Measurements from ENCODE around the gene FBN1.

The FBN1 gene

DNA sequence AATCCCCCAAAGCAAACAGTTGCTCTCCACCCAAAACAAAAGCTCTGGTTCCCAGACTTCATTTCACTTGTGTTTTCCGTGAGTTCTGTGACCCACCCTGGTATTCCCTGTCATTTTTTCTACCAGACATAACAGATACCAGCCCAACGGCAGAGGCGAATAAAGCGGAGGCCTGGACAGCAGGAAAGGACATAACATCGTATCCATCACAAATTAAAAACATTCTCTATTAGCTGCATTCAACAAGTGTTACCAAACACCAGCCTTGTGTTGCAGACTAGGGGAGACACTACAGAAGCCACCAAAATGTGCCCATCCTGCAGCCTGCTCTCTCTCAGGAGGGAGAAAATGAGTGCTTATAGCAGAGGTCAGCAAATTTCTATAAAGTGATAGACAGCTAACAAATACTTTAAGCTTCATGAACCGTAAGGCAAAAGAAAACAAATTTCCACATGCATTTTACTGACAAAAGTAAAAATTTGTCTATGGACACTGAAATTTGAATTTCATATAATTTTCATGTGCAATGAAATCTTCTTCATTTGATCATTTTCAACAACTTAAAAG lies 7.1 kb upstream of the FBN1 start:
- DNase-seq (ENCODE audit: low read depth in 2 of 2, low spot score in 1 of 2) = no peak

DNA sequence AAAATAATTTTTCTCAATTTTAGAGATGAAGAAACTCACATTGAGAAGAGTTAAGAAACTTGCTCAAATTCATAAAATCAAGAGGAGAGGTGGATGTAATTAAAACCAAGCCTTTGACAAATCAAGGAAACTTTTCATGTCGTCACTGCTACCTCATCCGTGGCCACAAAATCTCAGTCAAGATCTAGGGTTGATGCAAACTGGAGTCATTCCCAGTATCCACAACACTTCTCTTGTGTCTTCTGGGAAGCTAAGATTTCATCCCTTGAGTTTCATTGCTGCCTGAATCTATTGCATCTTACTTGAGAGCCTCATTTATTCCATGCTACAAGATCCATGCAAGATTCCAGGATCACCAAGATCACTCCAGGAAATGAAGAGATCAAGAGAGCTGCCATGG lies 5.4 kb upstream of the FBN1 start:
- DNase-seq (ENCODE audit: low read depth in 2 of 2, low spot score in 1 of 2) = no peak

DNA sequence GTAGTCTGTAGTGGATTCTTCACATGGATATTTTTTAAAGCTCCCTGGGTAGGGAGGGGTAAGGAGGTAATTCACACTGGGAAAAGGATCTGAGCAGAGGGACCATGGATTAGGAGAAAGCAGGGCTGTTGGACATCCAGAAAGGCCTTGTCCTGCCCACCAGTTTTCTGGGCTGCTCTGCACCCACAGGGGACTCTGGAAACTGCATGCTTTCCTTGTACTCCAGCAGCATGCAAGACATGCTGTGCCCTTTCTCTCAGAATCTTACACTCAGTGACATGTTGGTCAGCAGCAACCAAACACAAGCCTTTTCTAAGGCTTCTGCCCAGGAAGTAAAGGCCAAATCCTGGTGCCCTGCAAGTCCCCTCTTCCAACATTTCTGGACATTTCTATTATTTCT lies 2.5 kb upstream of the FBN1 start:
- no peak for DNase-seq (ENCODE audit: low read depth in 2 of 2, low spot score in 1 of 2)

DNA sequence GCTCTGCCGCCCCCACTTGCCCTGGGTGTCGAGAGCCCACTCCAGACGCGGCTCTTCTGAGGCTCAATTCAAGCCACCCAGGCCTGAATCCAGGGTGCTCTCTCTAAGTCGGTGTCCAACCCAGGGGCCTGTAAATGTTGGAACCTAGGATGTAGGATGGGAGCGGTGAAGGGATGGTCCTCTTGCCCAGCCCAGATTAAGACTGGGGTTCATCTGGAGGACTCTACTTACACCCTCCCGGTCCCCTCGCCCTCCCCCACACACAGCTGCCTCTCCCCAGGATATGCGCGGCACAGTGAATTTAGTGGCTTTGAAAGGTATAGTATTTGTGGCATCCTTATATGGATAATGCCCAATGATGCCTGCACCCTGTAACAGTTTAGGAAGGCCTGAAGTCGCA lies 822 bp upstream of the FBN1 start:
- no peak for DNase-seq (ENCODE audit: low read depth in 2 of 2, low spot score in 1 of 2)

DNA sequence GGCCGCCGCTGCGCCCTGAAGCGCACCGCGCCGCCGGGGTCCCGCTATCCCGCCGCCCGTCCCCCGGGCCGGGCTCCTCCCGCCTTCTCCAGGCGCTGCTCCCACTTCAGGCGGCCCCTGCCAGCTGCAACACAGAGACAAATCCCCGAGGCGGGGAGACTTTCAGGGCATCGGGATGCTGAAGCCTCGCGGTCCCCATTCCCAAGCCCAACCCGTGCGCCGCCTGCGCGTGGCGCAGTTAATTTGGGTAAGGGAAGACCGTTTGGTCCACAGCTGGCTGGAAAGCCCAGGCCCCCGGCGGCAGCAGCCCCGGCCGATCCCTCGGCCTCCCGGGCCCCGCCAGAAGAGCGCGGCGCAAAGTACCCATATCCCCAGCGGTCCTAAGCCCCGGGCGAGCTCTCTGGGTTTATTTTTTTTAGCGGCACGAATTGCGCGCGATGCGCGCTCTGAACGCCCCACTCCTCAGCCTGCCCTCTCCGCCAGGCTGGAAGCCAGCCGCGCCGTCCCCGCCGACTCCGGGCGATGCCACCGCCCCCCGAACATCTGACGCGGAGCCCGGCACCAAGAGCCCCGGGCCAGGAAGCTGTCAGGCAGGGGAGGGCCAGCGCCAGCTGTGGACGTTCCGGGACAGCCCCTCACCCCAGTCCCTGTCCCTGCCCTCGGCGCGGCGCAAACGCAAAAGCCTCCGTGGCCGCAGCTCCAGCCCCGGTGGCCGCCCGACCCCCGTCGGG lies 517 bp downstream of the FBN1 start:
- no peak for DNase-seq (ENCODE audit: low read depth in 2 of 2, low spot score in 1 of 2)

DNA sequence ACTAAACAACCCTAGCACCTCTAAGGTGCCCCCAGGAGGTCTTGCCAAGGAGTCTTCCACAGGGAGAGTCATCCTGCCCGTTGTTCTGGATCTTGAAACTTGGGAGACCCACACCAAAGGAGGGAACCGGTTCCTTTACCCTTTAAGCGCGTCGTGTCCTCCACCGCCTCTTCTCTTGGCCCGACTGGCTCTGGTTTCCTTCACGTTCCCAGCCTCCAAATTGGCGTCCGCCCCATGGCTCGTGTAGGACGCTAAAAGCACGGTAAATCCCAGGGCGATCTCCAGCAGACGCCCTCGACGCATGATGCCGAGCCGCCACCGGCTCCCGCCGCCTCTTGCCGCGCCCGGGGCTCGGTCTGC lies 1.1 kb downstream of the FBN1 start:
- no peak for DNase-seq (ENCODE audit: low read depth in 2 of 2, low spot score in 1 of 2)

DNA sequence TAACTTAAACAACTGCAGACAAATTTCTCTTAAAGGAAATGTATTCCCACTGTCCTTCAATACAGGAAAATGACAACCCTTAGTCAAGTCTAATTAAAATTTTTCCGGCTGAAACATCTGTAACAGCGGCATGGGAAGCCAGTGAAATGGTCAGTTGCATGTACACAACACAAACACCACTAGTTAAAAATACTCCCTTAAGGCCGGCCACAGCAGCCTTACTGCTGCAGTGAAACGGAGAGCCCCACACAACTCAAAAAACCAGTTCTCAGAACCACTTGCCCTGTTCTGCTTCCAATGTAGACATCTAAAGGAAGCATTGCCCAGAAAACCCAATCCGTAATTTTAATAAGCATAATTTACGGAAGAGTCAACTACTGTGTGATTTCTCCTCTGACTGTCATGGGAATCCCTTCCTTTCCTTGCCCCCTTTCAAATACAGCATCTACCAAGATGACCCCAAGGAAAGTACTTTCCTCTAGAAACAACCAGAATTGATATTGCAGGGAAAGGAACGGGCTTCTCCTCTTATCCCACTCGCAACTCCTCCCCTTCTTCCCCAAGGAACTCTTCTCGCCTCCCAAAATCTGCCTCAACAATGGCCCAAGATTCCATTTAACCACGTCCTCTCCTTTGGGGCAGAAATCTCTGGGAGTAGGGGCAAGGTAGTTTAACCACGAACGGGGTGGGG lies 1.6 kb downstream of the FBN1 start:
- DNase-seq (ENCODE audit: low read depth in 2 of 2, low spot score in 1 of 2) = no peak

DNA sequence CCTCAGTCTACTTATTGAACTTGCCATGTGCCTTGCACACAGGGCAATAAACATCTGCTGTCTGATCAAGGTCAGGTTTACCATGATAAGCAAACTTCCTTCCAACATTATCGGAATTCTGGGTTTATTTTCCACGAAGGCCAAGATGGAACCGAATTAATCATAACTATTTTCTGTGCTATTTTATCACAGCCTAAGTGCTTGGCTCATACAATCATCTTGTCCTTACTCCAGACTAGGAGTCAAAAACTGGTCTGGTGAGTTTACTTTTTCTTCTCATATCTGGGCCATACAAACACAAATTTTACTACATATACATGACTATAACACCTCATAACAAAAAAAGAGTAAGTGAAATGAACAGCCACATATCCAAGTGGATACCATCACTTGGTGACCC lies 2.3 kb downstream of the FBN1 start:
- DNase-seq (ENCODE audit: low read depth in 2 of 2, low spot score in 1 of 2) = no peak

DNA sequence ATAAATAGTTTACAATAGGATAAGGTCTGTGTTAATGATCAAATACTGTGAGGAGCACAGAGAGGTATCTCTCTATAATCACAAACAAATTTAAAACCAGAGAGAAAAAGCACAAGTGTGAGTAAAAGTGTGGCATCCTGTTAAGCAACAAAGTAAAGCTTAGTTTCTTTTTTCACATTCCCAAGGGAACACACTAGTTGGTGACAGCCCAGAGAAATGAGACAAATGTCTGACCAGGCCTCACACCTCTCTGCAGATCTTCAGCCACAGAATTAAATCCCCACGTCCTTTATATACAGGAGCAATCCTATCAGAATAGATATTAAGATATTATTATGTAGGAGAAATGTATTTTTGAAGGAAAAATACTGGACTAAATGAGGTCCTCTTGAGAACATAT lies 2.7 kb downstream of the FBN1 start:
- DNase-seq (ENCODE audit: low read depth in 2 of 2, low spot score in 1 of 2) = no peak

DNA sequence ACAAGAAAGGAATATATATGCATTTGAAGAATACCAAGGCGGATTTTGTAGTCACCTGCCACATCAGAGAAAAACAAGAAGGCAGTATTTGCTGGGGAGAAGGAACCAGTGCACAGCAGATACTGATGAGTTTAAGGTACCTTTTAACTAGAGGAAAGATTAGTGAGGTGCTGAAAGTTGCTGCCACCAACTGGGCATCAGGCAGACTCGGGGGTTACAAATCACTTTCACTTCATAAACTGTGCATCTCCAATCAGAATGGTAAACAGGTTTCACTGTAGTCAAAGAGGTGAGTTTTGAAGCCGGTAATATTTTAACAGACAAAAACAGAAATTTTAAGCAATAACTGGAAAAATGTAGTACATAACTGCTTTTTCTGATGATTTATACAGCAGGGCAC lies 4.1 kb downstream of the FBN1 start:
- no peak for DNase-seq (ENCODE audit: low read depth in 2 of 2, low spot score in 1 of 2)

DNA sequence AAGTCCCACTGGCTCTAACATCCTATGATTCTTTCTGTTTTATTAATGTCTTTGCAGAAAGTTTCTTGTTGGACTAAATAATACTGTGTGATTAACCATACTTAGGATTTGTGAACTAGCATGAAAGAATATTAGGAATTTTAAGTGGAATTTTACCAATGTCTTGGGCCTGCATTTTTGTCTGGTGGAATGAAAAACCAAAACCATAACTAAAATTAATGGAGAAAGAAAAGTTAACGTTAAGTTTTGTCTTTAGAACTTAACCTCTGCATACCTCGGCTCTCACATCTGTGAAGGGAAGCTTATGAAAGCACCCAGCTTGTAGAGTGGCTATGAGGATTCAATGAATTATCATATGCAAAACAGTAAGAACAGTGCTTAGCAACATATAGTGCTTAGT lies 6.5 kb downstream of the FBN1 start:
- no peak for DNase-seq (ENCODE audit: low read depth in 2 of 2, low spot score in 1 of 2)

DNA sequence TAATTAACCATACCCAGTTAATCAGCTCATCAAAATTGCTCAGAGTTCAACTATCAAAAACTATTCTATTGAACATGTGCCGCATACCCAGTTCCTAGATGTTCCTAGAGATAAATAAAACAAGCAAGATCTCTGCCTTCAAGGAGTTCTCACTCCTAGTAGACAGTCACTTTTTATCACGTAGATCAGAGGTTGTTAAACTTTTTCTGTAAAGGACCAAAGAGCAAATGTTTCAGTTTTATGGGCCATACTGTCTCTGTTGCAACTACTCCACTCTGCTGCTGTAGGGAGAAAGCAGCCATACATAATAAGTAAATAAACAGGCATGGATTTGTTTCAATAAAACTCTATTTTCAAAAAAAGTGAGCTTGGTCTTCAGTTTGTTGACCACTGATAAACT lies 7.9 kb downstream of the FBN1 start:
- DNase-seq (ENCODE audit: low read depth in 2 of 2, low spot score in 1 of 2) = no peak

DNA sequence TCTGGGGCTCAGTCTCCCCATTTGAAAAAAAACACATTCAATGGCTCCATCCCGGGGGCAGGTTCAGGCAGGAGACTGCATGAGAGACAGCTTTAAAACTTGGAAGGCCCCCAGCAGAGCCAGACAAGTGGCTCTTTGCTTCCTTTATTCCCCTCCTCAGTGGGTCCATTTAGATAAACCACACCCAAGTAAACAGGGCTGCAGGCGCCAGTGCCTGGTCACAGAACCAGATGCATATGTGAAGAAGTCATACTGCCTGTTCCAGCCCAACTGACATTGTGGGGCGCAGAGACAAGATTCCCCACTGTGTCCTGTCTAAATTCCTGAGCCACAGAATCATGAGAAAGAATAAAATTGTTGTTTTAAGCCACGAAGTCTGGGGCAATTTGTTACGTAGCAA lies 9.0 kb downstream of the FBN1 start:
- DNase-seq (ENCODE audit: low read depth in 2 of 2, low spot score in 1 of 2) = no peak

DNA sequence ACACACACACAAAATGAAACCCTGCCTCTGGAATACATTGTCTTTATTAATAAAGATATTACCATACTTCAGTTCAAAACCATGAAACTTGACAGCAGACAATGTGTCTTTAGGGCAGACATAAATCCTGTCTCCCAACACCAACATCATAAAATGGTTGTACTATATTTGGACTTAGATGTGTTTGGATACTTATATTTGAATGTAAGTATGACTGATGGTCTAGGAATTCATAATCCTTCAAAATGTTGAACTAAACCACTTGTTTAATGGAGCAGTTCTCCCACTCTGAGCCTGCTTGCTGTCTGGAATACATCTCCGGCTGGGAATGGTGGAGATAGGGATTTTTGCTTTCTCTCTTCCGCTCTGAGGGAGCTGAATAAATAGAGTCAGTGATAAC lies 10.6 kb downstream of the FBN1 start:
- no peak for DNase-seq (ENCODE audit: low read depth in 2 of 2, low spot score in 1 of 2)

DNA sequence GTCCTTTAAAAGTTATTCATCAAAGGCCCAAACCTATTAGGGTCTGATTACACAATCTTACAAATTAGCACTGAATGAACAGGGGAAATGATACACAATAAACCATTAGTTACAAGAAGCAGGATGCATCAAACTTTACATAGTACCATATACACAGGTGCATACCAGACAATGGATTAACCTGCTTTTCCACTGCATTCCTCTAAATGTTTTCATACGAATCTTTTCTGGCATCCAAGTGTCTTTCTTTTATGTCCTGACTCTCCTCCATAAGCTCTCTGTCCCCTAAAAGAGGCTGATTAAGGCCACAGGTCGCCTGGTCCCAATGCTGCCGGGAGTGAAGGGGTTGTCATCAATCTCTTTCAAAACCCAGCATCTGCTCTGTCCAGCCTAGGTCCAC lies 11.4 kb downstream of the FBN1 start:
- no peak for DNase-seq (ENCODE audit: low read depth in 2 of 2, low spot score in 1 of 2)

DNA sequence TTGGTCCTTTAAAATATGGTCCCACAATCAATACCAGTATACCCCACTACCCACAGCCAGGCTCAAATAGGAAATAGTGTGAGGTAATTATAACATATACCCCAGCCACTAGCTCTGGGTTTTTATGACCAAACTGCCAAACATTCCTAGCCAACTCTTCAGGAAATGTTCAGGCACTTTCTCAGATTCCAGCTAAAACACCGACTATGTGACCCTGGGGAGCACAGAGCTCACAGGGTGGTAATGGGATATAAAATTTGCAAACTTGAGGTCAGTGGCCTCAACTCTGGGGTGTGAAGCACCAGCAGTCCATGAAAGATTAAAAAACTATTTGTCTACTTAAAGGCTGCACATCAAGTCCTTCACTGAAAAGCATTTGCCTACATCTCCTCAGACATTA lies 12.9 kb downstream of the FBN1 start:
- no peak for DNase-seq (ENCODE audit: low read depth in 2 of 2, low spot score in 1 of 2)

DNA sequence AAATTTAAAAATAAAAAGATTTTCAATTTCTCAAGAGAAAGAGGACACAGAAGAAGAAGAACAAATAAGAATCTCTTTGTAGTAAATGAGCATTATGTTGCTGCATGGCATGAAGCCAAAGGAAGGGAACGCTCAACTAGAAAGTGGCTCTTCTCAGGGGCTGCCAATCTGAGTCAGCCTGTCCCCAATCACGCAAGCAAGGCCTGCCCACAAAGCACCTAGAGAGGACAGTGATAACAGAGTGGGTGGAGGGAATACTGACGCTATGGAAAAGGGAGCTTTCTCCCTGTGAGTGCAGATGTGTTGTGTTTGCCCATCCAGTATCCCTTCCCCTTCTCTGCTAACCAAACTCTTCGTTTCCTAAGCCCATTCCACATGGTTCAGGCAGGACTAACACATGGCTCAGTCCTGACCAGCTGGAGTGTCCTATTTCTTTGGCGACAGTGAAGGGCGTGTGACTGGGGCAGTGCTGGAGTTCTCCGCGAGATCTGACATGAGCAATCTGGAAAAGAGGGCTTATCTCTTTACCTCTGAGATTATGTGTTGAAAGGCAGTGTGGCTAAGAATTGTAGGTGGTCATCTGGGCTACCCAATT lies 14.2 kb downstream of the FBN1 start:
- DNase-seq (ENCODE audit: low read depth in 2 of 2, low spot score in 1 of 2) = no peak

DNA sequence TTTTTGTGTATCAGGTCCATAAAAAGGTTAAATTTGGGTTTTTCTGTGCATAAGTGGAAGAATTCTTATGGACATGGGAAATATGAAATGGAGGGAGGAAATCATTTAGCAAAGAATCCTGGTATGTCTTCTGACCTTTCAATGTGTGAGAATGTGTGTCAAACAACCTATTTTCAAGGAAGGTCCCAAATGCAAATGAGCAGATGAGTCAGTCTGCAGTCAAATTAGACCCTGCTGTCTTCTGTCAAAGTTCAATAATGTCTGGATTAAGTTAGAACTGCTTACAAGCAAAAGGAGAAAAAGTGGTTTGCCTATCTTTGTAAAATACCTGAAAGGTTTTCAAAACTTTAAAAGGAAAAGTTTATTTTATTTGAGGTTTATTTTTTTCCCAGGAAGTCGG lies 15.3 kb downstream of the FBN1 start:
- no peak for DNase-seq (ENCODE audit: low read depth in 2 of 2, low spot score in 1 of 2)

DNA sequence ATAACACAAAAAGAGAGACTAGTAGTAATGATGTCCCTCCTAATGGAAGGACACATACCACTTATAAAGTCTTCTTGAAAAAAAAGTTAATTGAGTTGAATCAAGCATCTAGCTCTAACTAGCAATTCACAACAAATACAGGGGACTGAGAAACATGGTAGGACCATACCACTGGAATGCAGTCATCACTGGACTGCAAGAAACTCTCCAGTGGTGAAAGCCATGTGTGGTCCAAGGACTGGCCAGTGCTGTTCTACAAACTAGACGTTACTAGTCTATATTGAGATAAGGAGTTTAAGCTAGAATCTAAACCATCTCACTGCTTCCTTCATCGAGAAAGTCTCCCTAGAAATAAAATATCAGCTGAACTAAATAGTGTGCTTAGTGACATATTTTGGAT lies 16.7 kb downstream of the FBN1 start:
- DNase-seq (ENCODE audit: low read depth in 2 of 2, low spot score in 1 of 2) = no peak

DNA sequence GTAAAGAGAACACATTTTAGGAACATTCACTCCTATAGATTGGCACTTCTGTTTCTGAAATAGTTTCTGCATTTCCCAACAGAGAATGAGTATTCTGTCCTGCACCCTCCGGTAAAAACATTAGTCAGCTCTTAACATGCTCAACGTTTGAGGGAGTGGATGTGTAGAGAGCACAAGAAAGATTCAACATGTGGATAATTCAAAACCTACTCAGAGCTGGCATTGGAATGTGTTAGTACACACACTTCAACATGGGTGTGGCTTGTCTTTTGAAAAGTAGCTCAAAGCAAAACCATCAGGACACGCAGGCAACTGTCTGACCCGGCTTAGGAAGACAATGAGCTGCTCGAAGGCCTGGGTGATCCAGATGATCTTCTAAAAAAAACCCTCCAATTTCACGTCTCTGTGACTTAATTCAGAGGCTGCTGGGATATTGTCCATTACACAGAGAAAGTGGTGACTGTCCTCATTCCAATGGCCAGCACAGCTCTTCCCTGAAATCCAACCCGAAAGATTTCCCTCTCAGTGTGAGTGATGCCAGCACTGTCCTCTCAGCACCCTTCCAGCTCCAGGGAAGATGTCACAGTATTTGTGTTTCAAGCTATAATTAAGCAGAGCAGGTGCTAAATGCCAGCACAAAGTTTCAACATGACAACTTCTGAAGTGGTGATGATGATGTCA lies 18.1 kb downstream of the FBN1 start:
- DNase-seq (ENCODE audit: low read depth in 2 of 2, low spot score in 1 of 2) = no peak

DNA sequence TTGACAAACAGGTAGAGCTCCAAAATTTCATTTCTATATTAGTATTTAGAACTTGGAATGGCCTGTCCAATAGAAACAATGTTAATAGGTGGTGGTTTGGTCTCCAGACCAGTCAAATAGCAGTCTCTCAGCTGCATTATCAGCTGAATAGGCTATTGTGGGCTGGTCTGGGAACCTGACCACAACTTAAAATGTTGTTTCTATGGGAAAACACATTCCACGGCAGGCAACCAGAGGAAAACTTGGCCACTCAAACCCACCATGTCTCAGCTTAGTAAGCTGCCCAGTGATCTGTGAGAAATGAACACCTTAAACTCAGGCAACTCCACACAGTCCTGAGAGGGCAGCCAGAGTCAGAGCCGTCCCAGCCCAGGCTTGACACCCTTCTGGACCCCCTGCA lies 20.4 kb downstream of the FBN1 start:
- DNase-seq (ENCODE audit: low read depth in 2 of 2, low spot score in 1 of 2) = no peak

DNA sequence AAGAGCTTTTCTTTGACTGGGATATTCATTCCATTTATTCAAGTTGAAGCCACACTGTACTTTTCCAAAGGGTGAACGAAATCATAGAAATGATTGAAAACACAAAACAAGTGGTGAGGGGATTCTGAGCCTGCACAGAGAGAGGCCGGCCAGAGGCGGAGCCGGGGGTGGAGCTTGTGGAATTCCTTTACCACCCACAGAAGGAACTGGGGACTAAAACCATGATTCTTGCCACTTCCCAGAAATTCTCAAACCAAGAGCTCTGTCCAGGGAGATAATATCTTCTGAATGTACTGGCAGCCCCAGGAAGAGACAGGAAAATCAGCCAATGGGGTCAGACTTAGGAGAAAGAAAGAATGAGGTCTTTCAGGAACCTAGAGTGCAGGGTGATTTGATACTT lies 20.8 kb downstream of the FBN1 start:
- DNase-seq (ENCODE audit: low read depth in 2 of 2, low spot score in 1 of 2) = no peak
